Coronary artery (tissue), 2 donors: ENCODE data around the gene LYSMD2.
A peak's percentile ranks its signal among the peaks of the same experiment; 100 is the strongest.

Source experiments
- DNase-seq: peaks from one replicate; pipeline ENCODE4 v3.0.0-alpha.2; 2017; ENCODE audit warnings: low spot score
- H3K27ac ChIP-seq, 2 donors: fragments of 200-600 bp; sonication (generic); one replicate each; pipeline ENCODE4 v1.5.1; 2016 to 2019
- H3K4me3 ChIP-seq: fragments of 200-600 bp; sonication (generic); 2 replicates; pipeline ENCODE4 v1.5.1; 2016; ENCODE audit warnings: mild to moderate bottlenecking, moderate library complexity
- TF ChIP-seq, protein P1 (sequence below): fragments of 200-600 bp; sonication (generic); IDR thresholded peaks from one replicate; pipeline ENCODE4 v1.5.1; 2019; ENCODE audit warnings: antibody characterized with exemption

Gene LYSMD2

DNA sequence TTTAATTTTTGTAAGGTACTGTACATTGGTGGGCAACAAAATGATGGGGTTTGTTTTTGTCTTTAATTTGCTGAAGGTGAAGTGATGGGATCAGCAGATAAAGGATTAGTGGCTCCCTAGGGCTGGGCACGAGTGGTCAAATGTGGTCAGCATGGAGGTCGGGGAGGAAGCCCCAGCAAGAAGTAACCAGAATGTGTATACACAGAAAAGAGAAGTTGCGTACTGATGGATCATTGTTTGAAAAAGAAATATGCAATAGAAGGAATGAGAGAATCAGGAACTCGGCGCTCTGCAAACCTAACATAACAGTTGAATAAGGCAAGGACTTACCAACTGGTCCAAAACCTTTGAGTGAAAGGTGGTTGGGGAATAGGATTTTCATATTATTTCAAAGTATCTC, 15.4 kb upstream of the LYSMD2 start:
- peak overlapping the region; percentile 99 for H3K4me3 ChIP-seq
- no peak overlapping the region for H3K27ac ChIP-seq
- TF ChIP-seq, protein P1, sequence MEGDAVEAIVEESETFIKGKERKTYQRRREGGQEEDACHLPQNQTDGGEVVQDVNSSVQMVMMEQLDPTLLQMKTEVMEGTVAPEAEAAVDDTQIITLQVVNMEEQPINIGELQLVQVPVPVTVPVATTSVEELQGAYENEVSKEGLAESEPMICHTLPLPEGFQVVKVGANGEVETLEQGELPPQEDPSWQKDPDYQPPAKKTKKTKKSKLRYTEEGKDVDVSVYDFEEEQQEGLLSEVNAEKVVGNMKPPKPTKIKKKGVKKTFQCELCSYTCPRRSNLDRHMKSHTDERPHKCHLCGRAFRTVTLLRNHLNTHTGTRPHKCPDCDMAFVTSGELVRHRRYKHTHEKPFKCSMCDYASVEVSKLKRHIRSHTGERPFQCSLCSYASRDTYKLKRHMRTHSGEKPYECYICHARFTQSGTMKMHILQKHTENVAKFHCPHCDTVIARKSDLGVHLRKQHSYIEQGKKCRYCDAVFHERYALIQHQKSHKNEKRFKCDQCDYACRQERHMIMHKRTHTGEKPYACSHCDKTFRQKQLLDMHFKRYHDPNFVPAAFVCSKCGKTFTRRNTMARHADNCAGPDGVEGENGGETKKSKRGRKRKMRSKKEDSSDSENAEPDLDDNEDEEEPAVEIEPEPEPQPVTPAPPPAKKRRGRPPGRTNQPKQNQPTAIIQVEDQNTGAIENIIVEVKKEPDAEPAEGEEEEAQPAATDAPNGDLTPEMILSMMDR = no peak
- no peak for DNase-seq

DNA sequence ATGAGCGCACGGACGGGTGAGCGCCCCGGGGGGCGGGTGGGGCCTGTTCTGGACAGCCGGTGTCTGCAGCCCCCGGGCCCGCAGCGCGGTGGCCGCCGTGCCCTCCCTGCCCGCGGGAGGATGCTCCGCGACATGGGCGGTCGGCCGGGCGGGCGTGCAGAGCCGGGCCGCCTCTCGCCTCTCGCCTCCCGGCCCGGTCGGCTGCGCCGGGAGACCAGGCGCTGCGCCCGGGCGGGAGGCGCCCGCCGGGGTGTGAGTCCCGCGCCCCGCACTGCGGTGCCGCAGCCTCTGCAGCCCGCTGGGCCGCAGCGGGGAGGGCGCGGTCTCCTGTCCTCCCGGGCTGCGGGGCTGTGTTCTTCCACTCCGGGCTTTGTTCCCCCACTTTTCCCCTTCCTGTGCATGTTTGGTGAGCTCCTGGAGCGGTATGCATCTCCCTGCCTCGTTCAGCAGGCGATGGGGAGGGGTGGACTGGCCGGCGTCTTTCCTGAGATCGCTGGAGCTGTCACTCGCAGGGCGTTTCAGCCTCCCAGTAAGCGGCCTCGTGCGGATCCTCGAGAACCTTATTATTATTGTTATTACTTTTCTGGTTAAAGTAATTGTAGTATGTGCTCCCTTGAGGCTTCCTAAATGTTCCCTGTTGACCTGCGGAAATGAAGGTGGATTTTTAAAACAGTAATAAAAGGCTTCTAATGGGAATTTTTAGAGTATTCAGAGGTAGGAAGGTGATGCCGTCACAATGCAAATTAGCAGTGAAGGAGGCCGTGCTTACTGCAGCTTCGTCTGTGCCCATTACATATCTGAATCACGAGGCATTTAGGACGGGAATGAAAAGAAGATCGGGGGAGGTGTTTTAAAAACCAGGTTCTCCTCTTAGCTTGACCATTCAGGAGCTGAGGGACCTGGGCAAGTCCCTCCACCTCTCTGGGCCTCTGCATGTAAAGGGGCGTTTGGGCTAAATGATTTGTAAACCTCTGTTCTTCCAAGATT, 14.5 kb upstream of the LYSMD2 start:
- TF ChIP-seq, protein P1 = no peak
- H3K4me3 ChIP-seq = peak overlapping the region; percentile 99
- peak overlapping the region; percentile 27 to 86 for H3K27ac ChIP-seq
- no peak for DNase-seq

DNA sequence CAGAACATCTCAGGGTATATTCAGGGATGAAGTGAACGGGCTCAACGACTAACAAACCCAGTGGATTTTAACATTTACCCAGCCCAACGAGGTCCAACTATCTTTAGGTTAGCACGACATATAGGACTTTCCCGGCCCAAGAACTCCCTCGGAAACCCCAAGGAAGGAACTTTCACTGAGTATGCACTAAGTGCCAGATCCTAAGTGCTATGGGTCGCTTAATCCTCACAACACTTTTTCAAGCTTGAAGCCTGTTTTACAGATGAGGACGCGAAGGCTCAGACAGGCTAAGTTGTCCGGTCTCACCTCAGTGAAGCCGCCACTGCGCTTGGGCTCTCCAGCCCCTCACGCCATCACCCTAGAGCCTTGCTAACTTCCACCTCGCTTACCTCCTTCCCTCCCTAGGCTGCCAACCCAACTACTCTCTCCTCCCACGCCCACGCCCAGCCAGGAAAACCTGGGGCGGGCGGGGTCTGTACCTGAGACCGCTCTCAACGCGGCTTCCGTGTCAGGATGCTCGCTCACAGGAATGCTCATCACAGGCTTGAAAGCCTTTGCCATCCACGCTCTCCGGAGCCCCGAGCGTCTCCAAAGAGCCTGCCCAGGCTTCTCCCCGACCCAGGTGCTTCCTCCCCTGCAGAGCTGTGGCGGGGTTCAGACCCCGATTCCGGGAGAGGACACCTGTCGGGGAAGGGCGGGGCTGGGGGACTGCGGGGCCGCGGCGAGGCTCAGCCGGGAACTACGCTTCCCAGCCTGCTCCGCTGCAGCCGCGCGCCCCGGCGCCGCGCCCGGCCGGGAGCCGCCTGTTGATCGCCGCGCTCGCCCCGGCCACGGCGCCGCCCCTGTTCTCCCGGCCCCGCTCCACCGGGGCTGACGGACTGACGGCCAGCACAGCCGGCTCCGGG, 13.6 kb upstream of the LYSMD2 start, which contains the start of gene TMOD2:
Gene TMOD2 (plus strand): TSS at position 806 of the 905 bp plus-strand sequence. CDS start 14,845 bp downstream, outside the sequence.
- H3K27ac ChIP-seq = peak within 1 kb of the TSS; percentile 27 to 86
- DNase-seq = no peak
- TF ChIP-seq, protein P1 = no peak
- peak within 1 kb of the TSS; percentile 99 for H3K4me3 ChIP-seq

DNA sequence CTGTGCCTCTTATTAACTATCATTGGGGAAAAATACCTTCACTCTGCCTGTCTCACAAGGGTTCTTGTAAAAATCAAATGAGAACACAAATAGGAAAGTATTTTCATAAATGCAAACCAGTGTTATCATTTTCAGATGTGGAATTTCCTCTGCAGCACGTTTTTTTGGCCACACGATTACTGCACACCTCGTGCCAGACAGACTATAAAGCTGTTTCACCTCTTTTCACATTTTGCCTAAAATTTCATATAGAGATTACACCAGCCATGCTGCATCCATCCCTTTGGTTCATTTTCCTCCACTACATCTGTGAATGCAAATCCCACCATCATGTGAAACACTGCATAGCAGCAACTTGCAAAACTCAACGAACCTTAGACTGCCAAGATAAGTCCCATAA, 12.7 kb upstream of the LYSMD2 start:
- TF ChIP-seq, protein P1 = no peak
- Histone ChIP-seq H3K27ac (no peak overlapping the region), H3K4me3 (no peak overlapping the region)
- no peak for DNase-seq

DNA sequence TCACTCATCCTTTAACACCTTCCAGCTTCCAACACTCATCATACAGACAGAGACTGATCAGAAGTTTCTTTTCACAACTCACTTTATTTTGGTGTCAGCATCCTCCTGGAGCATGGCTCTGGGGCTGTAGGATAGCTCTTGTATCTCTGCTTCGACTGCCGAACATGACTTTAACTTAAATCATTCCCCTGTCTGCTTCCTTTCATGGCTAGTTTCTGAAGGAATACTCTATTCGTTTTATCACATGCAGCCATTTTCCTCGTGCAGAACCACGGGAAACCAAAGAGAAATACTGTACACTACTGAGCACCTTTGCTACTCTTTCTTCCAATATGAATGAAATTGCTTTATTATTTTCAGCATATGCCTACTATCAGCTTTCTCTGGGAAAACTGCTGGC, 11.9 kb upstream of the LYSMD2 start:
- Histone ChIP-seq H3K27ac (no peak overlapping the region), H3K4me3 (no peak overlapping the region)
- TF ChIP-seq, protein P1 = no peak
- DNase-seq = no peak

DNA sequence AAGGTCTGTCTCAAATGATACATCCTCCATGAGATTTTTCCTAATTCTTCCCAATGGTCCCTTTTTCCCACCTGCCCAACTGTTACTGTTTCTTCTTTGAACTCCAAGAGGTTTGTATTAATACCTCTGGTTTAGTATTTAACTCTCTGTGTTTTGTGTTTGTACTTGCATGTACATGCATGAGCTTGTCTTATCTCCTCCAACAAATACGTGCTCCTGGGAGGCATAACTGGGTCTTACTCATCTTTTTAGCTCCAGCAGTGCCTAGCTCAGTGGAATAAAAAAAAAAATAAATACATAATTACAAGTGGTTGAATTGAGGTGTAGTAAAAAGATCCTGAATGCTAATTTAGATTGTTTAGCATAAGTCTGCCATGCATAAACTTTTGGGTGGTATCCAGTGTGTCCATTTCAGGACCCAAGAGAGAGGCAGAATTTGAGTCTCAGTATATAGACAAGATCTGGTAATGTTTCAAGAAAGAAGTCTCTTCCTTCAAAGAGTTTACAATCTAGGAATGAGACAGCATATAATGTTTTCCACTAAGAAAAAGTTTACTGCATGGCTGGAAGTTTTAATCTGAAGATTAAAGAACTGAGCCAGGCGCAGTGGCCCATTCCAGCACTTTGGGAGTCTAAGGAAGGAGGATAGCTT, 1.7 kb upstream of the LYSMD2 start:
- TF ChIP-seq, protein P1 = no peak
- Histone ChIP-seq H3K27ac (no peak overlapping the region), H3K4me3 (no peak overlapping the region)
- DNase-seq = no peak
